H4 (cell line): Measurements from ENCODE around the gene DAZ3. TPM values are rescaled to one million over a fixed set of nuclear protein-coding genes. Genes with fewer than 3 reads are reported as not detected.
"Not testable (repeated sequence)": the region's sequence is repeated elsewhere in the genome, so short reads cannot be mapped to it uniquely, and the experiment has no call there.

Source experiments
- DNase-seq: peaks from one replicate; pipeline ENCODE4 v3.0.0-alpha.2; 2015; ENCODE audit warnings: low spot score
- total RNA-seq: library from RNA; depleted of rRNA; stranded (reverse); fragments of >200 nt; shearing (Covaris generic); gene quantifications from 2 replicates; pipeline ENCODE4 v1.2.3, GENCODE V29; 2014; rRNA removed

The DAZ3 gene
- not detected in 2 replicates for total RNA-seq

- not testable (repeated sequence) for DNase-seq
Observed at GRCh38 chrY:24813293-24813692, at the start of gene DAZ3. Gene DAZ3, minus strand, starts transcription at chrY:24813393. Its CDS starts 208 bp downstream, at chrY:24813185.

- not testable (repeated sequence) for DNase-seq
Observed at GRCh38 chrY:24833619-24834018, 20.4 kb upstream of the DAZ3 start, which contains the start of gene DAZ4. Gene DAZ4, plus strand, starts transcription at chrY:24833919. Its CDS starts 208 bp downstream, at chrY:24834127.

DNA sequence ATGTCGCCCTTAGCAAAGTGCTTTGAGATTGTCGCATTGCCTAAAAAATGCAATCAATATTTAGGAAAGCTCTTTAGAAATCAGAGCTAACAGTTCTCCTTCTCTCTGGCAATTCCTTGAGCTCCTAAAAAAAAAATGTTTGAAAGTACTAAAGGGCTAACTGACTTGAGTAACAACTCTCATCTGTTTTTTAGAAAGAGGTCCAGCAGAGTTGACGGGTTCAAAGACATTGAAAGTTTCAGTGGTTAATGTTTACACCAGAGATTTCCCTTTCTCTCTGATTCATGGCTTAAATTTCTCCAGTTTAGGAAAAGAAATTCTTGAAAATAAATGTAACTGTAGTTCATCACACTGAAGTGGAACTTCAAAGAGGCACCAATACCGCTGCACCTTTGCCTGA, 11.9 kb upstream of the DAZ3 start:
- DNase-seq = not testable (repeated sequence)

- DNase-seq = not testable (repeated sequence)
Observed at GRCh38 chrY:24824184-24824879, 11.1 kb upstream of the DAZ3 start.

DNA sequence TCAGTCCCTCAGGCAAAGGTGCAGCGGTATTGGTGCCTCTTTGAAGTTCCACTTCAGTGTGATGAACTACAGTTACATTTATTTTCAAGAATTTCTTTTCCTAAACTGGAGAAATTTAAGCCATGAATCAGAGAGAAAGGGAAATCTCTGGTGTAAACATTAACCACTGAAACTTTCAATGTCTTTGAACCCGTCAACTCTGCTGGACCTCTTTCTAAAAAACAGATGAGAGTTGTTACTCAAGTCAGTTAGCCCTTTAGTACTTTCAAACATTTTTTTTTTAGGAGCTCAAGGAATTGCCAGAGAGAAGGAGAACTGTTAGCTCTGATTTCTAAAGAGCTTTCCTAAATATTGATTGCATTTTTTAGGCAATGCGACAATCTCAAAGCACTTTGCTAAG, 8.6 kb upstream of the DAZ3 start:
- not testable (repeated sequence) for DNase-seq

Other genes starting within 250 kb of the DAZ3 start
- not detected in 2 replicates for gene BPY2B, start 195.4 kb downstream of the DAZ3 start, total RNA-seq
- not detected in 2 replicates for gene DAZ4, start 20.5 kb upstream of the DAZ3 start, total RNA-seq
- not detected in 2 replicates for gene BPY2C, start 238.7 kb upstream of the DAZ3 start, total RNA-seq